Measurements from ENCODE around the gene CDK9.

Gene CDK9

DNA sequence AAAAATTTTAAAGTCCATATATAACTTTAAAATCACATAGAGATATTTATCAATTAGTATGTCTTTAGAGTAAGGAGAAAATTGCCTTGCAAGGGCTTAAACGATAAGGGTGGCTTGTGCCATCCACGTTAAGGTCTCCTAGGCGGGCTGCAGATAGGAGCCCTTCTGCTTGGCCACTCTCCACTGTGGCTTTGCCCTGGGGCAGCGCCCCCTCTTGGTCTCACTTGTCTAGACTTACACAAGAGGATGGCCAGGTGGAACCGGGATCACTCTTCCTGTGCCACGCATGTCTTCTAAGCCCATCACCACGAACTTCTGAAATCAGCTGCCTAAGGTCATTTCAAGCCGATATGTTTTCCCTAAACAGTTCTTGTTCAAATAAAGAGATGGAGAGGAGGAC lies 19.8 kb downstream of the CDK9 start:
- peak; percentile 65 for DNase-seq

DNA sequence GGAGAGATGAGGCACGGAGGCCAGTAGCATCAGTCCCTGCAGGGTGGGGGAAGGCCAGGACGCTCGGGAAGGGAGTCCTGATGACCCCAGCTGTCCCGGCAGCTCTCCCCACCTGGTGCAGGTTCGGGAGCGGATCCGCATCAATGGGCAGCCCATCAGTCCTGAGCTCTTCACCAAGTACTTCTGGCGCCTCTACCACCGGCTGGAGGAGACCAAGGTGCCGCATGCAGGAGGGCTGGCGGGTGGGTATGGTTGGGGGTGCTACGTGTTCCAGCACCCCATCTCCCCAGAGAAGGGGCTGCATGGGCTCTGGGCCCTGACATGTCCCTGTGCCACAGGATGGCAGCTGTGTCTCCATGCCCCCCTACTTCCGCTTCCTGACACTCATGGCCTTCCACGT lies 21.0 kb downstream of the CDK9 start:
- DNase-seq = no peak

DNA sequence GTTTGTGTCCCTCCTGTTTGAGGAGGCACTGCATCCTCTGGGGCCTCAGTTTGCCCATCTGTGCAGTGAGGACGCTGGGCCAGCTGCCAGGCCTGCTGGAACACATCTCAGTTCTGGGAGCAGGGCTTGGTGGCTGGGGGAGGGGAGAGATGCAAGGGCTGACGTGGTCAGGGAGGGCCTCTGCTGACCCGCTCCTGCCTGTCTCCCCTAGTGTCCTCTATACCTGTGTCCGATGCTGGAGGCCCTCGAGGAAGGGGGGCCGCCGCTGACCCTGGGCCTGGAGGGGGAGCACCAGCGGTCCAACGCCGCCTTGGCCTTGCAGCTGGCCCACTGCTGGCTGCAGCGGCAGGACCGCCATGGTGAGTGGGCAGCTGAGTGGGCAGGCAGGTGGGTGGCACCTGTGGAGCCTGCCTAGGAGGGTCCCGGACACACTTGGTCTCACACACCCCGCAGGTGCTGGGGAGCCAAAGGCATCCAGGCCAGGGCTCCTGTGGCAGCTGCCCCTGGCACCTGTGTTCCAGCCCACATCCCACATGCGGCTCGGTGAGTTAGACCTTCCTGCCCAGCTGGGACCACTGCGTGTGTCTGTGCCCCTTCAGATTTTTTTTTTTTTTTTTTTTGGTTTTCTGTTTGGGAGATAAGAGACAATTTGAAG lies 22.6 kb downstream of the CDK9 start:
- no peak for DNase-seq

DNA sequence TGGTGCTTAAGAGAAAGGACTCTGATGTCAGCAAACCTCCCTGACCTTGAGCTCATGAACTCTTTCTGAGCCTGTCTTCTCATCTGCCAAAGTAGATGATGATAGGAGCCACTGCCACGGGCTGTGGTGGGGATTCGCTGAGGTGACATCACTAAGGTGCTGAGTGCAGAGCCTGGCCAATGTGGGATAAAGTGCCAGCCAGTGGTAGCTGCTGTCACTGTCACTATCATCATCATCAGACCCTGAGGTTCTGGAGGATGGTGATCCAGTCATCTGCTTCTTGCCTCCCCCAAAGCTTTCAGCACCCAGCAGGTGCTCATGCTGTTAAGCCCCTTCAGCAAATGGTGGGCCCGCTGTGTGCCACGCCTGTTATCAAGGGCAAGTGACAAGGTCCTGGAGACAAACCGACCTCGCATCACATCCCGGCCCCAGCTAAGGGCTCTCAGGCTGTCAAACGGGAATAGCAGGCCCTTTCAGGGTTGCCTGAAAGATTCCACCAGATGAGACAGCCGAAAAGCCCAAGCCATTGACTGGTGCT lies 23.2 kb downstream of the CDK9 start:
- peak; percentile 46 for DNase-seq

DNA sequence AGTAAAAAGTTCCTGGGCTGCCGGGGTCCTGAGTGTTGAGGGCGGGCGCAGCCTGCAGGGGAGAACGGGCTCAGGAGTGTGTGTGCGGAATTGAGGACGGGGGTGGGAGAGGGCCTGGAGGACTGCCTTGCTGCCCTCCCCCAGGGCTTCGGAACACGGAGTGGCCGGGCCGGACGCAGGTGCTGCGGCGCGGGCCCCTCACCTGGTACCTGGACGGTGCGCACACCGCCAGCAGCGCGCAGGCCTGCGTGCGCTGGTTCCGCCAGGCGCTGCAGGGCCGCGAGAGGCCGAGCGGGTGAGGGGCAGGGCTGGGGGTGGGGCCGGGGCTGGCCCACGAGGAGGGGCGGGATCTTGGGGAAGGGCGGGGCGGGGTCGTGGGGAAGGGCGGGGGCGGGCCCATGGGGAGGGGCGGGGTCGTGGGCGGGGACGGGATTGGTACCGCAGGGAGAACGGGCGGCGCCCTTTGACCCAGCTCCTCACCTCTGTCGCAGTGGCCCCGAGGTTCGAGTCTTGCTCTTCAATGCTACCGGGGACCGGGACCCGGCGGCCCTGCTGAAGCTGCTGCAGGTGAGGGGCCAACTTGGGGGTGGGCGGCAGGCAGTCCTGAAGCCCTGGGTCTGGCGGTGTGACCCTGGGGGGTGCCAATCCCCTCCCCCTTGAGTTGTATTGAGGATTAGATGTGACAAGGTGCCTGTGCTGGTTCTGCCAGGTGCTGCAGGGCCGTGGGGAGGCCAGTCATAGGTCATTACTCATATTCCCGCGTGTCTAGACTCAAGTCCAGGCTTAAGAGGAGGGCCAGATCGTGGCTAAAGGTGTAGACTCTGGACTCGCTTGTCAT lies 23.9 kb downstream of the CDK9 start:
- DNase-seq = no peak

DNA sequence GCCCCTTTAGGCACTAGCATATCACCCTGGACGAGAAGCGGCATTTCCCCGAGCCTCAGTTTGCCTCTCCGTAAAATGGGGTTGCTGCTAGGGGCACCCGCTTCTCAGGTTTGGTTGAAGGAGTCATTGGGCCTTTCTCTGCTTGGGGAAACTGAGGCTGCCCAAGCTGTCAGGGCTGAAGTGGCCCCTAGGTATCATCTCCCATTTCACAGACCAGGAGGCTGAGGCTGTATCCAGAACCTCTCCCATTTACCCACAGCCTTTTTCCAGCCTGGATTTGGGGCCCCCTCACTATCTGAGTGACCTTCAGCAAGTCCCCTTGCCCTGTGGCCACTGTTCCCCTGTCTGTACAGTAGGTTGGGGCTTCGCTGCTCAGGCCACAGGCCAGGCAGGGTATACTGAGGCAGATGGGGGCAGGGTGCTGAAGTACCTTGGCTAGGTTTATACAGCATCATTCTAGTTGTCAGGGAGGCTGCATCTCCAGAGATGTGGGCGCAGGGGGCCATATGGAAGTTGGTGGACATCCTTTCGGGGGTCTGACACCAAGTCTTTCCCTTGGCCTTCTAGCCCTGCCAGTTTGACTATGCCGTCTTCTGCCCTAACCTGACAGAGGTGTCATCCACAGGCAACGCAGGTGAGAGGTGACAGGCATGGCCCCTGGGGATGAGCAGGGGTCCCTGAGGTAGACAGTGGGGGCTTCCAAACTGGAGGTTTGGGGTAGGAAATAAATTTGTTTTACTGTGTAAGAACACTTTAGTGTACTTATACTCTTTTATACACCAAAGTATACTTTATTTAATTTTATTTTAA lies 24.7 kb downstream of the CDK9 start:
- no peak for DNase-seq

DNA sequence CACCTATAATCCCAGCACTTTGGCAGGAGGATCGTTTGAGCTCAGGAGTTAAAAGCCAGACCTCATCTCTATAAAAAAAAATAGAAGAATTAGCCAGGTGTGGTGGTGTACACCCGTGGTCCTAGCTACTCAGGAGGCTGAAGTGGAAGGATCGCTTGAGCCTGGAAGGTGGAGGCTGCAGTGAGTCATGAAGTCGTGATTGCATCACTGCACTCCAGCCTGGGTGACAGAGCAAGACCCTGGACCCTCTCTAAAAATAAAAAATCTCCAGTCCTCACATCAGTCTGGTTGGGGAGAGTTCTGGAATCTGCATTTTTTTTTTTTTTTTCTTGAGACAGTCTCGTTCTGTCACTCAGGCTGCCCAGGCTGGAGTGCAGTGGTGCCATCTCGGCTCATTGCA lies 26.2 kb downstream of the CDK9 start:
- no peak for DNase-seq

DNA sequence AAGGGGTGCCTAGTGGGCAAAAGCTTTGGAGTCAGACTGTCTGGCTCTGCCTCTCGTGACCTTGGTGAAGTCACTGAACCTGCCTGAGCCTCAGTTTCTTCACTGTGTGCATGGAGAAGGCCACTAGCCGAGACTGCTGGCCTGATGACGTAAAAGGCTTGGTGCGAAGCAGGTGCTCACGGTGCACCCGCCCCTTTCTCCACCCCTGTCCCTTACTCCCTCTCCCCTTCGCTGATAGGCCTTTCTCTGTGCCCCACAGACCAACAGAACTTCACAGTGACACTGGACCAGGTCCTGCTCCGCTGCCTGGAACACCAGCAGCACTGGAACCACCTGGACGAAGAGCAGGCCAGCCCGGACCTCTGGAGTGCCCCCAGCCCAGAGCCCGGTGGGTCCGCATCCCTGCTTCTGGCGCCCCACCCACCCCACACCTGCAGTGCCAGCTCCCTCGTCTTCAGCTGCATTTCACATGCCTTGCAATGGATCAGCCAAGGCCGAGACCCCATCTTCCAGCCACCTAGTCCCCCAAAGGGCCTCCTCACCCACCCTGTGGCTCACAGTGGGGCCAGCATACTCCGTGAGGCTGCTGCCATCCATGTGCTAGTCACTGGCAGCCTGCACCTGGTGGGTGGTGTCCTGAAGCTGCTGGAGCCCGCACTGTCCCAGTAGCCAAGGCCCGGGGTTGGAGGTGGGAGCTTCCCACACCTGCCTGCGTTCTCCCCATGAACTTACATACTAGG lies 27.3 kb downstream of the CDK9 start:
- no peak for DNase-seq

DNA sequence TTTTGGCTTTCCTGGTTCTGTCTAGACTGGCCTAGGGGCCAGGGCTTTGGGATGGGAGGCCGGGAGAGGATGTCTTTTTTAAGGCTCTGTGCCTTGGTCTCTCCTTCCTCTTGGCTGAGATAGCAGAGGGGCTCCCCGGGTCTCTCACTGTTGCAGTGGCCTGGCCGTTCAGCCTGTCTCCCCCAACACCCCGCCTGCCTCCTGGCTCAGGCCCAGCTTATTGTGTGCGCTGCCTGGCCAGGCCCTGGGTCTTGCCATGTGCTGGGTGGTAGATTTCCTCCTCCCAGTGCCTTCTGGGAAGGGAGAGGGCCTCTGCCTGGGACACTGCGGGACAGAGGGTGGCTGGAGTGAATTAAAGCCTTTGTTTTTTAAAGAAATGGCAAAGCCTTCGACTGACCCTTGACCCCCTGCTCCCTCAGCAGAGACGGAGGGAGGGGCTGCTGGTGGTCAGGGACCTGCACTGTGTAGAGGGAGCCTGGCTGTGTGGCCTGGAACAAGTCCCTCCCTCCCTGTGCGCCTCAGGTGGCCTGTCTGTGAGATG lies 27.9 kb downstream of the CDK9 start:
- no peak for DNase-seq

DNA sequence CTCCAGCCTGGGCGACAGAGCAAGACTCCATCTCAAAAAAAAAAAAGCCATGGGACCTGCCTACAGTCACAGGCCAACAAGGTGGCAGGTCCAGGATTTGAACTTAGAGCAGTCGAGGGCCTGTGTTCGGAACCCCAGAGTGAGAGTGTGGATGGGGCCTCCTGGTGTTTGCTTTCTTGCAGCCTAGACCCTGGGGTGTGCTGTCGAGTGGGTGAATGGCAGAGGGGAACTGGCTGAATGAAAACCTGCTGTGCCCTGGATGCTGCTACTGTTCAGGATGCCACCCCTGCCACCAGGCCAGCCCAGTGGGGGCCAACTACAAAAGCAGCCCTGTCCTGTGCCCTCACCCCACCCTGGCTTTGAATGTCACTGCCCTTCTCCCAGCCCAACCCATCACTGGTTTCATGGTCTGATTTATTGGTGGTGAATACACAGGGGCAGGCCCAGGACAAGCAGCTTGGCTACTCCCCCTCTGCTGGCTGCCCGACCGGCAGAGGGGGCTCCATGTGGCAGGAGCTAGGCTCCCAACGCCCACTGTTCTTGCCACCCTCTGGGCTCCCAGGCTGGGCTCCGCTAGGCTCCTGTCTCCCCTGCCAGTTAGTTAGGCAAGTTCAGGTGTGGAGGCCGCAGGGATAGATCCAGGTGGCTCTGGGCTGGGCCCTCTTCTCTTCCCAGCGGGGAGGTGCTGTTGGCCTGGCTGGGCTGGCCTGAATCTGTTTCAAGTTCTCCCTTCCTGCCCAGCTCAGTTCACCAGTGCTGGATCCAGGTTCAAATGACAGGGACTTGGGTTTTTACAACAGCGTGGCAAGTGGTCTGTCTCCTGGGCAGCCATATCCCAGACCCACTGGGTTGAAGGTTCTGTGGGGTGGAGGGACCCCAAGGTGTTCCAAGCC lies 29.0 kb downstream of the CDK9 start:
- DNase-seq = no peak

DNA sequence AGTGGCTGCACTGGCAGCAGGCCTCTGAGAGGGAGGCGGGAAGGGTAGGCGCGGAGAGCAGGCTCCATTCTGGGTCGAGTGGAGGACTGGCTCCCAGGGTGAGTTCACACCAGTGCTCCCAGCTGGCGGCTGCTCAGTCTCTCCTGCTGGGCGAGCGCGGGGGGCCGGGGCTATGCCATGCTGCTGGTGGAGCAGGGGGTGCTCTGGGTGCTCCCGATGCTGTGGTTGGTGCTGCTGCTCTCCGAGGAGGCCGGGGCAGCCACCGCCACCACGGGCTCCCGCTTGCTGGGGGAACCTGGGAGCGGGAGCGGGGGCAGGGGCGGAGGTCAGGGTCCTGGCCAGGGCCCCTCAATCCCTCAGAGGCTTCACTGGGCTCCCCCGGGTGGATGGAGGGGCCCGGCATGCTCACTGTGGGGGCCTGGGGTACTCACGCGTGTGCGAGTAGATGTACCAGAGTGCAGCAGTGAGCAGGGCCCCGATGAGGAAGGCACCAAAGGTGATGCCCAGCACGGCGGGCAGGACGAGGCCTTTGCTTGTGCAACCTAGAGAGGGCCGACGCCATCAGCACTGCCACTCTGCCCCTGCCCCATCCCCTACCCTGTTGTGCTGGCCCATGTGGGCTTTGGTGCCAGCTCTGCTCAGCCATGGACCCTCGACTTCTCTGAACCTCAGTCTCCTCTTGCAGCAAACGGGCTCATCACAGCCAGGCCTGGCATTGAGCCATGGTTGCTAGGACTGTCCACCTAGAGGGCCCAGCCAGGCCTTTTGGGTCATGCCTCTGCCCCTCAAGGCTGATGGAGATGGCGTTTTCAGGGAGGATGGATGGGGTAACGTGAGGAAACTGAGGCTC lies 29.9 kb downstream of the CDK9 start:
- DNase-seq = no peak

DNA sequence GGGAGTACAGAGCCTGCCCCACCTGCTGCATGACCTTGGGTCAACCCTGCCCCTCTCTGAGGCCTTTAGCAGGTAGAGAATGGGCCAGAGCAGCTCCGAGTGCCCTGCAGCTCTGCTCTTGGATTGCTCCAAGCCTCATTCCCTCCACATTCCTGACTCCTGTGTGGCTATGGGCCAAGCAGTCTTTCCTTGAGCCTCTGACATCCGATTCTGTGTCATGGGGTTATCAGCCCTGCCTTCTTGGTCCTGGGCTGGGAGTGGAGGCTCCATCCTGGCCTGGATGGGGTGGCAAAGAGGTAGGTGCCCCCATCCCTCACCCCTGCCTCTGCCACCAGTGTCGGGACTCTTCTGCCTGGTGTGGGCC lies 30.5 kb downstream of the CDK9 start:
- DNase-seq = no peak

DNA sequence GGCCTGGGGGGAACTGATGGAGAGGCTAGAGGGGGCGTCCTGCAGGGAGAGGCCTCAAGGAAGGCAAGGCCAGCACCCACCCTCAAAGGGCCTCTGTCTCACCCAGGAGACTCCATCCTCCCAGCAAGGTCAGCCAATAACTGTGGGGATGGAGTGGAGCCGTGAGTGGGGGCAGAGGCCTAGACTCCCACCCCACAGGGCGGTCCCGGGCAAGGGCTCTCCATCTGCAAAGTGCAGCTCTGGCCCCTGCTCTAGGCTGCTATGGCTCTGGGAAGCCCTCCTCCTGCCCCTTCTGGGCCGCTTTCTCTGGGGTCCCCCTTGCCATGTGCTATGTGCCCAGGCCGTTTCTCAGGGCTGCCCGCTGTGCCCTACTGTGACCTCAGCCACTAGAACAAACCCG lies 30.9 kb downstream of the CDK9 start:
- no peak for DNase-seq

DNA sequence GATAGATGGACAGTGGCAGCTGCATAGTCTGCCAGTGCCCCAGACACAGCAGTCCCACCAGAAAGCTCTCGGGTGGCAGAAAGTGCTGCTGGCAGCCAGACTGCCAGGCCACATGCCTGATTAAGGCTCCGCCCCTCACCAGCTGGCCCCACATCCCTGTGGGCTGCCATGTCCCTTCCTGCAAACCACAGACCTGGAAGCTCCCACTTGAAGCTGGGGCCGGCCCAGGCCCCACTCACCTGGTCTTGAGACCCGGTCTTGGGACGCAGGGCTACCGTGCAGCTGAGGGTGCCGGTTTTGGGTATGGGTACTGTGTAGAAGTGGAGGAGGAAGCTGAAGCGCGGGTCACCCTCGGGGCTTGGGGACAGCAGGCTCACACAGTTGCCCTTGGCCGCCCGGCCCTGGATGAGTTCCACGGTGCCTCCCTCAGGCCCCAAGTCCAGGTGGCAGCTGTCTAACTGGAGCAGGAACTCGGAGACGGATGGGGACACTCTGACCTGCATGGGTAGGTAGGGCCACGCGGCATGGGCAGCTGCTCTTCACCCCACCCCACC lies 32.1 kb downstream of the CDK9 start:
- DNase-seq = no peak

DNA sequence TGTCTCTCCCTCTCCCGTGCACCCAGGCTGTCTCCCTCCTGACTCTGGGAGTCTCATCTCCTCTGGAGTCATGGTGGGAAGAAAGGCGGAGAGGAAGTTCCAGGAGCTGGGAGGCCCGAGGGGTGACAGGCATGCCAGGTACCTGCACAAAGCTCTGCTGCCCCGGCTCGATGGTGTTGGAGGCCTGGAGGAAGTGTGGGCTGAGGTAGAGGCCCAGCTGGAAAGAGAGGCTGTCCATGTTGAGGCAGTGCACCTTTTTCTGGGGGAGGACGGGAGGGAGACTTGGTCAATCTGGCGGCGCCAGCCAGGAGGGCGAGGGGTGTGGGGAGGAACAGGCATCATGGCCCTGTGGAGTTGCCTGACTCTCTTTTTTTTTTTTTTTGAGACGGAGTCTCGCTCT lies 32.7 kb downstream of the CDK9 start:
- DNase-seq = no peak

DNA sequence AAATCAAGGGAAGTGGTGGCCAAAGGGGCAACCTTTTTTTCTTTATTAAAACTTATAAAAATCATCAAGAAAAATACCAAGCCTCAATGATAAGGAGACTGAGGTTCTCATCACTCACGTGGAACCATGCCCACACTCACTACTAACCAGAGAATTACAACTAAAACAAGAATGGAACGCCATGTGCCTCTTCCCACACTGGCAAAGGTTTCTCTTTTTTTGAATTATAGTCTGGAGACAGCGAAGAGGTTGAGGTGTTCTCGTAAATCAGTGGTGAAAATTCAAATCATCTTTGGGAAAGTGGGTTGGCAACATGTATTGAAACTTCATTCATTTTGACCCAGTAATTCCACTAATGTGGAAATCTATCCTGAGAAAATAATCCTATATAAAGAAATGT lies 36.3 kb downstream of the CDK9 start:
- DNase-seq = no peak

DNA sequence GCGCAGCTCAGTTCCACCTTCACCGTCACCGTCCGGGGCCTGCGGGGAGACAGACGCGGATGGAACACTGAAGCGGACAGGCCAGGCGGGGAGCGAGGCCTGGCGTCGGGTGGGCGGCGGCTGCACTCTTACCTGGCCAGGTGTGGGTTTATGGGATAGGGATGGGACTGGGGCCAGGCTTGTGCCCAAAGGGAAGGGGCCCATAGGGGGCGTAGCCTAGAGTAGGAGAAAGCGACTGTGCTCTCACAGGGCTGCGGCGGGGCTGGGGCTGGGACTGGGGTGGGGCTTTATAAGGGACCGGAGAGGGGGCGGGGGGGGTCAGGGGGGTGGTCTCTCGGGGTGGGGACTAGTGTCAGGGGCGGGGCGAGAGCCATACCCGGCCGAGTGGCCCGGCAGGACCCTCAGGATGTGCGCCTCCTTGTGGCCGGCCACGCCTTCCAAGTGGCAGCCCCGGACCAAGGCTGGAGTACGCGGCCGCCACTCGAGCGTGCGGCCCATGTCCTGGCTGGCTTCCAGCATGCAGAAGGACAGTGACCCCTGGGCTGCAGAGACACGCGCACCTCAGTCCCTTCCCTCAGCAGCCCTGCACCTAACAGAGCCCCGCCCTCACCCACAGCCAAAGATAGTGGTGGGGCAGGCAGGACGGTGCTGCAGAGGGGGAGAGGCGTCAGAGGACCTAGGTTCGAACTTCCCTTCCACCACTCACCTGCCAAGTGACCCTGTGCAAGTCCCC lies 39.7 kb downstream of the CDK9 start:
- no peak for DNase-seq

DNA sequence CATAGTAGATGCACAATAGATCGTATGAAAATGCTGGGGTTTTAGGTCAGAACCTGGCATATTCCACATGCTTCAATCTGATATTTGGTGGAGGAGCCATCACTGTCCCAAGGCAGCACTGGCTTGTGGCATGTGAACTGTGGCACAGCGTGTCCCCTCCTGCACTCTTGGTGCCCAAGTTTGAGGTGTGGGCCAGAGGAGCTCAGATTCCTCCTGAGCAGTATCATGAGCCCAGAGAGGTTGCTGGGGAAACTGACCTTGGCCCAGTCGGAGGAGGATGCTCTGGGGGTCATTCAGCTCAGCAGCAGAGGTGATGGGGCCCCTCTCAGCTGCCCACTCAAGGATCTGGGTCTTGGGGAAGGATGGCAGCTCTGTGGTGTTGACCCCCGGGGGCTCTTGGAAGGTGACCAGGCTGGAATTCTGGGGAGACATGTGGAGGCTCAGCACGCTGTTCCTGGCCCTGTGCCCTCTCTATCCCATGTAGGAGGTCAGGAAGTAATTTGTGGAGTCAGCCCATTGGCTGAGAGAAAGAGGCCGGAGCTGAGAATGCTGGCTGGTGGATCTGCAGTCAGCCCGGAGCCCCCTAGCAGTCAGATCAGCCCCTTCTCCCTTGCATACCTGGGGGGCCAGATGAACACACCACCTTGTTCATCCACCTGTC lies 40.5 kb downstream of the CDK9 start:
- DNase-seq = no peak

All from activated CD4-positive, alpha-beta T cell treated with anti-CD3 and anti-CD28 coated beads for 48 hours (primary cell).